ENCODE data around the gene ASCC2.
"Not testable (repeated sequence)": the region's sequence is repeated elsewhere in the genome, so short reads cannot be mapped to it uniquely, and the experiment has no call there.

GRCh38 chr22:29859030-29859429 lies 21.0 kb upstream of the ASCC2 start:
- TF ChIP-seq CTCF, POLR2AphosphoS5, EP300 (IDR thresholded peaks at IDR 0.05): not testable (repeated sequence)
